HUES64 (cell line): Measurements from ENCODE around the gene ZNF212.

Source experiments
- H3K27ac ChIP-seq: 2 replicates; pipeline ENCODE4 v1.7.0; 2013; ENCODE audit warnings: low read depth, low read length, inconsistent platforms
- H3K27me3 ChIP-seq: 2 replicates; pipeline ENCODE4 v1.6.1; 2013; ENCODE audit warnings: mild to moderate bottlenecking, low read length; ENCODE audit not compliant: insufficient read depth
- H3K36me3 ChIP-seq: 2 replicates; pipeline ENCODE4 v1.6.1; 2013; ENCODE audit warnings: mild to moderate bottlenecking, low read length; ENCODE audit not compliant: insufficient read depth
- H3K4me1 ChIP-seq: 2 replicates; pipeline ENCODE4 v1.6.1; 2013; ENCODE audit warnings: mild to moderate bottlenecking, low read length, moderate library complexity; ENCODE audit not compliant: insufficient read depth
- H3K4me3 ChIP-seq: 2 replicates; pipeline ENCODE4 v1.5.1; 2013; ENCODE audit warnings: mild to moderate bottlenecking, low read length, moderate library complexity
- H3K9ac ChIP-seq: 2 replicates; pipeline ENCODE4 v1.6.1; 2013; ENCODE audit warnings: mild to moderate bottlenecking, low read depth, low read length
- H3K9me3 ChIP-seq: 2 replicates; pipeline ENCODE4 v1.6.1; 2013; ENCODE audit warnings: low read depth, low read length; ENCODE audit not compliant: insufficient read depth
- WGBS: fragments of 150-250, 120-280 bp; methylation state at CpG from one replicate; pipeline ENCODE4 v1.1.7; 2013; ENCODE audit warnings: missing lambda C conversion rate; 5-methylcytosine and 5-hydroxymethylcytosine counted together

The ZNF212 gene

DNA sequence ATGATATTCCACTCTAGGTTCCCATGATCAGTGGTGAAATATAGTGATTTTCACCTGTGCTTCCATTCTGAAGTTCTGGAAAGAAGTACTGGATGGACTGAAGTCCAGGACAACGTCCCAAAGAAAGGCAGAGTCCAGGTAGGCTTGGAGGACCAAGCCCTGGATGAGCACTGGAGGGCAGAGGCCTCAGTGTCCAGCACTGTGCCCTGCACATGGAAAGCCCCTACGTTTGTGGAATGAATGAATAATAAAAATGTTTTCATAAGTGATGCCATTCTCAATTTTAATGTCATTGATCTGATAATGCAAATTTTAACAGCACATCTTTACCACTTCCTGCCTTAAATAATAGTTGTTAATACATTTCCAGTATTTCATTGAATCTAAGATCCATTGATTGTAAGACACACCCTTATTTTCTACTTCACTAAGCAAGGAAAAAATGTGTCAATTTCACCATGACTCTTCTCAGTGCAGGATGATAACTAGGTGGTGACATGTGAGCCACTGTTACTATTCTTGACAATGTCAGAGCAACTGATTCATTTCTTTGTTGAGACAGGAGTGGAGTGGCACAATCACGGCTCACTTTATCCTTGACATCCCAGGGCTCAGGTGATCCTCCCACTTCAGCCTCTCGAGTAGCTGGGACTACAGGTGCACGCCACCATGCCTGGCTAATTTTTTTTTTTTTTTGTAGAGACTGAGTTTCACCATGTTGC, 57.7 kb downstream of the ZNF212 start:
- H3K36me3 ChIP-seq, result no peaks in the 10 kb centered on the region; the same call in 1 of the 2 replicates
- WGBS, result 90% methylated on average over 3 of the region's 5 CpGs
- H3K9me3 ChIP-seq, result peaks cover 4% of the 10 kb centered on the region; the same call in 1 of the 2 replicates
- no peak overlapping the region for H3K9ac ChIP-seq
- H3K4me3 ChIP-seq, result no peak overlapping the region
- H3K27me3 ChIP-seq, result no peaks in the 10 kb centered on the region
- no peak overlapping the region for H3K27ac ChIP-seq
- H3K4me1 ChIP-seq, result peaks cover 7% of the 10 kb centered on the region; the same call in 1 of the 2 replicates

DNA sequence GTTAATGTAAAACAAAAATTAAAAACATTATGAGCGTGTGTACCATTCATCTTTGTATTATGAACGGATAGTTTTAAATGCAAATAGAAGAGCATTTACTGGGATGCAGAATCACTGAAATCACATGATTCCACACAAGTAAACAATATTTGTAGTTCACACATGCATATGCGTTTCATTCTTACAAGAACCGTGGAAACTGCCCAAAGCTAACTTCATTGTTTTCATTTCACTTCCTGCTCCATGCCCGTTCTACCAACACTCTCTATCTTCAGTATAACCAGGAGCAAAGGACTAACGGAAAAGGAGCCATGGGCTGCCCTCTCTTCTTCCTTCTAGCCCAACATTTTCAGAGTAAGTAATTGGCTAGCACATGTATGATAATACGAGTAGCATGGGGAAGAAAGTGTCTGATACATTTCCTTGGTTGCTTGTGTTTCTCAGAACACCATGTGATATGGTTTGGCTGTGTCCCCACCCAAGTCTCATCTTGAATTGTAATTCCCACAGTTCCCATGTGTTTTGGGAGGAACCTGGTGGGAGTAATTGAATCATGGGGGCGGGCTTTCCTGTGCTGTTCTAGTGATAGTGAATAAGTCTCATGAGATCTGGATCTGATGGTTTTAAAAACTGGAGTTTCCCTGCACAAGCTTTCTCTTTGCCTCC, 61.3 kb downstream of the ZNF212 start:
- 92% methylated on average over 6 of the region's 8 CpGs for WGBS
- no peak overlapping the region for H3K9ac ChIP-seq
- H3K36me3 ChIP-seq, result no peaks in the 10 kb centered on the region
- no peak overlapping the region for H3K4me3 ChIP-seq
- H3K27ac ChIP-seq, result no peak overlapping the region
- H3K27me3 ChIP-seq, result no peaks in the 10 kb centered on the region
- H3K4me1 ChIP-seq, result peaks cover 7% of the 10 kb centered on the region; the same call in 1 of the 2 replicates
- peaks cover 4% of the 10 kb centered on the region; the same call in 1 of the 2 replicates for H3K9me3 ChIP-seq

GRCh38 chr7:149302222-149302621, 62.8 kb downstream of the ZNF212 start:
- H3K9me3 ChIP-seq, result peaks cover 4% of the 10 kb centered on the region; the same call in 1 of the 2 replicates
- H3K36me3 ChIP-seq, result no peaks in the 10 kb centered on the region
- H3K4me1 ChIP-seq, result peaks cover 7% of the 10 kb centered on the region; the same call in 1 of the 2 replicates
- no peak overlapping the region for H3K27ac ChIP-seq
- no peak overlapping the region for H3K9ac ChIP-seq
- 94% methylated on average over 12 of the region's 12 CpGs for WGBS
- no peak overlapping the region for H3K4me3 ChIP-seq
- H3K27me3 ChIP-seq, result no peaks in the 10 kb centered on the region

- Histone ChIP-seq H3K27me3 (no peaks in the 10 kb centered on the region), H3K36me3 (no peaks in the 10 kb centered on the region), H3K27ac (no peak overlapping the region), H3K4me3 (no peak overlapping the region), H3K4me1 (peaks cover 7% of the 10 kb centered on the region; the same call in 1 of the 2 replicates), H3K9me3 (peaks cover 4% of the 10 kb centered on the region; the same call in 1 of the 2 replicates), H3K9ac (no peak overlapping the region)
- 87% methylated on average over 2 of the region's 2 CpGs for WGBS
Observed at GRCh38 chr7:149302865-149303264, 63.4 kb downstream of the ZNF212 start.

- Histone ChIP-seq H3K4me3 (no peak overlapping the region), H3K36me3 (no peaks in the 10 kb centered on the region)
- 85% methylated on average over 7 of the region's 7 CpGs for WGBS
Observed at GRCh38 chr7:149304006-149304405, 64.6 kb downstream of the ZNF212 start.

More at GRCh38 chr7:149304006-149304405, 64.6 kb downstream of the ZNF212 start:
- no peaks in the 10 kb centered on the region for H3K27me3 ChIP-seq
- H3K9ac ChIP-seq, result no peak overlapping the region
- peaks cover 7% of the 10 kb centered on the region; the same call in 1 of the 2 replicates for H3K4me1 ChIP-seq
- no peaks in the 10 kb centered on the region for H3K9me3 ChIP-seq
- no peak overlapping the region for H3K27ac ChIP-seq
